ENCODE results near the gene PDPK1. TPM values are rescaled to one million over a fixed set of nuclear protein-coding genes. Genes with fewer than 3 reads are reported as not detected.
A peak's percentile ranks its signal among the peaks of the same experiment; 100 is the strongest.

PDPK1 gene
- total RNA-seq, 2 donors from 2014 or later: 53.0 to 53.8 TPM

GRCh38 chr16:2520784-2521531 lies 16.9 kb upstream of the PDPK1 start:
- Mint-ChIP-seq H3K4me1 (ENCODE audit: low read depth) (peaks cover 51% of the 10 kb centered on the region), H3K36me3 (ENCODE audit: insufficient read depth in 2 of 2) (peaks cover 2 to 6% of the 10 kb centered on the region in 2 donors), H3K9me3 (no peaks in the 10 kb centered on the region), H3K27ac (peak overlapping the region; percentile 82), H3K4me3 (peak overlapping the region; percentile 82 to 93), H3K27me3 (ENCODE audit: low read depth) (no peaks in the 10 kb centered on the region)
- ATAC-seq (replicated peaks in 1 of 2) (peak; percentile 44 to 56), DNase-seq (peak; percentile 55 to 70)

GRCh38 chr16:2523801-2524231 lies 14.0 kb upstream of the PDPK1 start:
- H3K4me3 Mint-ChIP-seq: no peak overlapping the region
- peak overlapping the region; percentile 13 for H3K27ac Mint-ChIP-seq
- peaks cover 2 to 5% of the 10 kb centered on the region in 2 donors for H3K36me3 Mint-ChIP-seq (ENCODE audit: insufficient read depth in 2 of 2)
- no peaks in the 10 kb centered on the region for H3K9me3 Mint-ChIP-seq
- no peak for ATAC-seq (replicated peaks in 1 of 2)
- DNase-seq: no peak
- peaks cover 24% of the 10 kb centered on the region for H3K4me1 Mint-ChIP-seq (ENCODE audit: low read depth)
- H3K27me3 Mint-ChIP-seq (ENCODE audit: low read depth): no peaks in the 10 kb centered on the region

- peak overlapping the region; percentile 90 for H3K27ac Mint-ChIP-seq
- no peak for ATAC-seq (replicated peaks in 1 of 2)
- H3K4me1 Mint-ChIP-seq (ENCODE audit: low read depth): peaks cover 18% of the 10 kb centered on the region
- H3K27me3 Mint-ChIP-seq (ENCODE audit: low read depth): no peaks in the 10 kb centered on the region
- DNase-seq: no peak
- H3K36me3 Mint-ChIP-seq (ENCODE audit: insufficient read depth in 2 of 2): peaks cover 2 to 5% of the 10 kb centered on the region in 2 donors
- no peak overlapping the region for H3K4me3 Mint-ChIP-seq
- H3K9me3 Mint-ChIP-seq: no peaks in the 10 kb centered on the region
Observed at GRCh38 chr16:2524339-2524938, 13.4 kb upstream of the PDPK1 start.

- Mint-ChIP-seq H3K27me3 (ENCODE audit: low read depth) (no peaks in the 10 kb centered on the region), H3K4me3 (no peak overlapping the region), H3K9me3 (no peaks in the 10 kb centered on the region), H3K27ac (no peak overlapping the region), H3K36me3 (ENCODE audit: insufficient read depth in 2 of 2) (peaks cover under 1 to 4% of the 10 kb centered on the region in 2 donors), H3K4me1 (ENCODE audit: low read depth) (peaks cover 7% of the 10 kb centered on the region)
- DNase-seq (no peak), ATAC-seq (replicated peaks in 1 of 2) (no peak)
Observed at GRCh38 chr16:2526135-2526534, 11.7 kb upstream of the PDPK1 start.

DNA sequence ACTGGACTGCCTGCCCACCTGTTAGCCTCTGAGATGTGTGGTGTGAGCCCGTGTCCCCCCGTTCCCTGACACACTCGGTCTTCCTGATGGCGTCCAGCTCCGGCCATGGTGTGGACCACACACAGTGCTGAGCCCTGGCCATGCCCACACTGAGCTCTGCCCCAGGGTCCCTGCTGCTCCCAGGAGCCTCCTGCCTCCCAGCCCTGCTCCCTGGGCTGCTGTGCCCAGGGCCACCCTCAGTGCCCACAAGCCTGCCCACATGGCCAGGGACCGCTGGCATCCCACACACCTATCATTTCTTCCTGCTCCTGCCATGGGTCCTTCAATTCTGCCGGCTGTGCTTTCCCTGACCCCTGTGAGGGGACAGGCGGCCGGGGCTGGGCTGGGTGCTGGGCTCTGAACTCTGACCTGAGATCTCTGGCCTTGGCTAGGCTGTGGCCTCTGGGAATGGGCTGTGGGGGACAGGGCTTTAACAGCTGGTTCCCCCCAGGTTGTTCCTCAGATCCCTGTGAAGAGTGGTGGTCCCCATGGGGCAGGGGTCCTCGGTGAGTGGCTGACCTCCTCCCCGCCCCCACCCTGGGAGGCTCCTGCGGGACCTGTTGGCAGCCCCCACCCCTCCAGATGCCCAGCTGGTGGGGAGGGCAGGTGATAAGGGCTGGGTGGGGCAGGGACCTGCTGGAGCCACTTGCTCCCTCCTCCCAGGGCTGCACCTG lies 10.6 kb upstream of the PDPK1 start:
- ATAC-seq (replicated peaks in 1 of 2) (no peak), DNase-seq (no peak)
- H3K27ac Mint-ChIP-seq: no peak overlapping the region
- H3K36me3 Mint-ChIP-seq (ENCODE audit: insufficient read depth in 2 of 2): peaks cover 0 to 4% of the 10 kb centered on the region in 2 donors
- H3K27me3 Mint-ChIP-seq (ENCODE audit: low read depth): no peaks in the 10 kb centered on the region
- H3K4me3 Mint-ChIP-seq: no peak overlapping the region
- no peaks in the 10 kb centered on the region for H3K9me3 Mint-ChIP-seq
- H3K4me1 Mint-ChIP-seq (ENCODE audit: low read depth): peaks cover 8% of the 10 kb centered on the region

DNA sequence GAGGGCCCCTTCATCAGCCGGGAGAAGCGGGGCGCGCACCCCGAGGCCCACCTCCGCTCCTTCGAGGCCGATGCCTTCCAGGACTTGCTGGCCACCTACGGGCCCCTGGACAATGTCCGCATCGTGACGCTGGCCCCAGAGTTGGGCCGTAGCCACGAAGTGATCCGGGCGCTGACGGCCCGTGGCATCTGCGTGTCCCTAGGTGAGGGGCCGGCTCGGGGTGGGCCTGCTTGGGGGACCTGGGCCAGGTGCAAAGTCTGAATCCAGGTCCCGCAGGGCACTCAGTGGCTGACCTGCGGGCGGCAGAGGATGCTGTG lies 10.1 kb upstream of the PDPK1 start:
- H3K36me3 Mint-ChIP-seq (ENCODE audit: insufficient read depth in 2 of 2): peaks cover 2 to 4% of the 10 kb centered on the region in 2 donors
- no peak for ATAC-seq (replicated peaks in 1 of 2)
- no peaks in the 10 kb centered on the region for H3K27me3 Mint-ChIP-seq (ENCODE audit: low read depth)
- H3K9me3 Mint-ChIP-seq: no peaks in the 10 kb centered on the region
- DNase-seq: no peak
- no peak overlapping the region for H3K27ac Mint-ChIP-seq
- peaks cover 12% of the 10 kb centered on the region for H3K4me1 Mint-ChIP-seq (ENCODE audit: low read depth)
- H3K4me3 Mint-ChIP-seq: no peak overlapping the region

DNA sequence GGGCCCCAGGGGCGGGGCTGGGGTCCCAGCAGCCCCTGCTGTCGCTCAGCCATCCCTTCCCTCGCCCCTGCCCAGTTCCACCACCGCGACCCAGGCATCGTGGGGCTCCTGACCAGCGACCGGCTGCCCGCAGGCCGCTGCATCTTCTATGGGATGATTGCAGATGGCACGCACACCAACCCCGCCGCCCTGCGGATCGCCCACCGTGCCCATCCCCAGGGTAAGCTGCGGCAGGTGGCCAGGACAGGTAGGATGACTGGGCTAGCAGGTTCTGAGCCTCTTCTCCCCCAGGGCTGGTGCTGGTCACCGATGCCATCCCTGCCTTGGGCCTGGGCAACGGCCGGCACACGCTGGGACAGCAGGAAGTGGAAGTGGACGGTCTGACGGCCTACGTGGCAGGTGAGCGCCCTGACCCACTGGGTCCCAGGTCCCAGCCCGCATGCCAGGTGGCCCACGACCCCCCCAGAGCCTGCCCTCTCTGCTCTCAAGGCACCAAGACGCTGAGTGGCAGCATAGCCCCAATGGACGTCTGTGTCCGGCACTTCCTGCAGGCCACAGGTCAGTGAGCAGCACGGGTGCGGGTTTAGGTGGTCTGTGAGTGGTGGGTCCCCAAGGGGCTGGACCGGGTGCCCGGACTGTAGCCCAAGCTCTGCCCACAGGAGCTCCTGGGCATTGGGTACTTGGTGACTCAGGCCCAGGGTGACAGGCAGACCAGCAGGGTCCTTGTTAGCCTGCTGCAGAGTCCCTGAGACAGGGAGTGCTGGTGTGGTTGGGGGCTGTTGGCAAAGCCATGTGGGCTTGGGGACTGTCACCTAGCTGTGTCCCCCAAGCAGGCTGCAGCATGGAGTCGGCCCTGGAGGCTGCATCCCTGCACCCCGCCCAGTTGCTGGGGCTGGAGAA lies 9.4 kb upstream of the PDPK1 start:
- ATAC-seq (replicated peaks in 1 of 2) (no peak), DNase-seq (no peak)
- Mint-ChIP-seq H3K9me3 (no peaks in the 10 kb centered on the region), H3K27me3 (ENCODE audit: low read depth) (no peaks in the 10 kb centered on the region), H3K4me1 (ENCODE audit: low read depth) (peaks cover 16% of the 10 kb centered on the region), H3K36me3 (ENCODE audit: insufficient read depth in 2 of 2) (peaks cover 2 to 4% of the 10 kb centered on the region in 2 donors), H3K4me3 (no peak overlapping the region), H3K27ac (no peak overlapping the region)

GRCh38 chr16:2529061-2529931 lies 8.5 kb upstream of the PDPK1 start:
- DNase-seq: no peak
- Mint-ChIP-seq H3K9me3 (no peaks in the 10 kb centered on the region), H3K27ac (no peak overlapping the region), H3K36me3 (ENCODE audit: insufficient read depth in 2 of 2) (peaks cover 2 to 4% of the 10 kb centered on the region in 2 donors), H3K4me1 (ENCODE audit: low read depth) (peaks cover 24% of the 10 kb centered on the region), H3K4me3 (no peak overlapping the region), H3K27me3 (ENCODE audit: low read depth) (no peaks in the 10 kb centered on the region)
- ATAC-seq (replicated peaks in 1 of 2): no peak

DNA sequence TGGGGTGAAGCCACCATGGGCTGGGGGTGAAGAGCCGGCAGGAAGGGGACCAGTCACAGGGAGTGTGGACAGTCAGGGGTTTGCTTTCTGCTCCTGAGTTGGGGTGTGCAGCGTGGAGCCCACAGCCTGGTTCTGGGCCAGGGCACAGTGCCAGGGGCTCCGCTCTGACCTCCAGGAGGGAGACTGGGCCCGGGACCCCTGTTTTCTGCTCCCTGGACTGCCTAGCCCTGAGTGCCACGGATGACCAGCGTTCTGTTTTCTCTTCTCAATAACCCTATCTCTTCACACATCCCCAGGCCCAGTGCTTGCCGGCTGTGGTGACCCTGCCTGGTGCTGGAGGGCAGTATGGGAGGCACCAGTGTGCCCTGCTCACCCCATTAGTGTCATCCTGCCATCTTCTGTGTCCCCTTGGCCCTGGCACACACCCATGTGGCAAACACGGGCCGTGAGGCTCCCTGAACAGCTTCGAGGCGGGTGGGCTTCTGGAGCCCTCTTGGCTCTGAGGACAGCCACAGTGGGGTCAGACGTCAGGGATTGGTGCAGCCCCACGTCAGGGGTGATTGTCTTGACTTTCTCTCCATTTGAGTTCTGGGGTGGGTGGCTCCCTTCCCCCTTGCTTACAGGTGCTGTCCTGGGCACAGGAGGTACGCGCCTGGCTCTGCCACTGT lies 7.7 kb upstream of the PDPK1 start:
- Mint-ChIP-seq H3K4me1 (ENCODE audit: low read depth) (peaks cover 25% of the 10 kb centered on the region), H3K4me3 (peak overlapping the region; percentile 34 to 57), H3K27me3 (ENCODE audit: low read depth) (no peaks in the 10 kb centered on the region), H3K9me3 (no peaks in the 10 kb centered on the region), H3K36me3 (ENCODE audit: insufficient read depth in 2 of 2) (peaks cover 2 to 4% of the 10 kb centered on the region in 2 donors), H3K27ac (no peak overlapping the region)
- DNase-seq (no peak), ATAC-seq (replicated peaks in 1 of 2) (no peak)

DNA sequence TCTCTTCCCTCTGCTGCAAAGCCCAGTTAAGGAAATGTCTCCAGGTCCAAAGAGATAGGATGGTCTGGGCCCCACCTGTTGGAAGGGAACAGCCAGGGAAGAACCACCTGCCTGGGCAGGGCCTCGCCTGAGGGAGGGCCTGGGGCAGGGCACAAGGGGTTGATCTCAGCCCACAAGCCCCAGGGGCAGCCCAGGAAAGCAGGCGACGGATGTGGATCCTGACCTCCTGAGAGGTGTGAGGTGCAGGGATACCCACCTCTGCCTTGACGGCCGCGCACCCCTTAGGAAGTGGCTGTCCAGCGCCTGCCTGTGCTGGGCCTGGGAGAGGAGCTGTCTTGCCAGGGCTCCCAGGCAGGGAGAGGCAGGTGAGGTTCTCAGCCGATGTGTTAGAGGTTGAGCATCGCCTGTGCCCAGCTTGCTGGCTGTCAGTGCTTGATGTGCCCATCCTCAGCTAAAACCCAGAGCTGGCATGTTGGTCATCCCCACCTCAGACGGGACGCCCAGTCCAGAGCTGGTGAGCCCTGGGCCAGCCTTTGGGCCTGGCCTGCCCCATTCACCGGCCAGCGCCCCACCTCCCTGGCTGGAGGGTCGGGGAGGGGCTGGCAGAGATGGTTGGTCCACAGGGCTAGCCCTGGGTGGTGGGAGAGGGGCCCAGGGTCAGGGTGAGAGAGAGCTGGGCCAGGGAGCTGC lies 7.0 kb upstream of the PDPK1 start:
- H3K27me3 Mint-ChIP-seq (ENCODE audit: low read depth): no peaks in the 10 kb centered on the region
- H3K9me3 Mint-ChIP-seq: no peaks in the 10 kb centered on the region
- ATAC-seq (replicated peaks in 1 of 2) (no peak), DNase-seq (no peak)
- peaks cover 25% of the 10 kb centered on the region for H3K4me1 Mint-ChIP-seq (ENCODE audit: low read depth)
- H3K36me3 Mint-ChIP-seq (ENCODE audit: insufficient read depth in 2 of 2): peaks cover 2 to 4% of the 10 kb centered on the region in 2 donors
- no peak overlapping the region for H3K27ac Mint-ChIP-seq
- peak overlapping the region; percentile 94 to 100 for H3K4me3 Mint-ChIP-seq

DNA sequence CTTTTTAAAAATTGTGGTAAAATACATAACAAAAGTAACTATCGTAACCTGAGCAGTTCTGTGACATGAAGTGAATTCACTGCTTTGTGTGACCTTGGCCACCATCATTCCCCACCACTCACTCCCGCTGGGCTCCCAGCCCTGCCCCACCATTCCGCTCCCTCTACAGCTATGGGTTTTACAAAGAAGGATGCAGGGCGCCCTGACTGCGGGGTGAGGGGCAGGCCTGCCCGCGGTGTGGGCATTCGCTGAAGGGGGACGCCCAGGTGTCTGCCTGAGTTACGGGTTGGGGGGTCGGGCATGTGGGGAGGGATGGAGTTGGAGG lies 6.5 kb upstream of the PDPK1 start, which contains the start of gene CEMP1:
Gene CEMP1, minus strand, starts transcription at position 38 of the 325 bp plus-strand sequence. CDS start 335 bp downstream, outside the sequence.
- no peak for DNase-seq
- Mint-ChIP-seq H3K36me3 (ENCODE audit: insufficient read depth in 2 of 2) (peaks cover 2 to 4% of the 10 kb centered on the region in 2 donors), H3K27me3 (ENCODE audit: low read depth) (no peaks in the 10 kb centered on the region), H3K4me1 (ENCODE audit: low read depth) (peaks cover 25% of the 10 kb centered on the region), H3K27ac (peak within 1 kb of the TSS; percentile 95), H3K9me3 (no peaks in the 10 kb centered on the region), H3K4me3 (peak within 1 kb of the TSS; percentile 94 to 100)
- peak; percentile 1 for ATAC-seq (replicated peaks in 1 of 2)

Measured in activated T-cell treated with anti-CD3 and anti-CD28 coated beads, Interleukin-2, amount 50 U/mL, for 72 hours (primary cell).